MCF 10A (cell line): ENCODE results near the gene NR3C1. TPM values are rescaled to one million over a fixed set of nuclear protein-coding genes. Genes with fewer than 3 reads are reported as not detected.

Experiments
- BruUV-seq: library from RNA; stranded (reverse); fragments of 400-500 nt; replicated peaks from 2 replicates; lab custom pipeline; 2021; lab: Mats Ljungman, UMichigan
- CTCF ChIA-PET: fragments of 300-600 bp; sonication (Branson Sonifier 250); formaldehyde crosslinking; extraction: SDS; loops from one replicate; lab custom pipeline; 2021; ENCODE audit warnings: antibody characterized with exemption, inconsistent platforms; lab: Yijun Ruan, JAX
- POLR2A ChIA-PET: fragments of 300-600, 350-650 bp; sonication (Branson Sonifier 250); formaldehyde crosslinking; extraction: SDS; loops from one replicate; lab custom pipeline; 2020; ENCODE audit warnings: antibody characterized with exemption, inconsistent platforms; lab: Yijun Ruan, JAX
- DNase-seq: peaks from one replicate; pipeline ENCODE4 v3.0.0-alpha.2; 2018; ENCODE audit not compliant: unreplicated experiment
- H3K27ac Mint-ChIP-seq: one replicate; pipeline ENCODE4 v1.8.0; 2022; ENCODE audit warnings: mild to moderate bottlenecking, low read depth, mixed read lengths; ENCODE audit not compliant: unreplicated experiment
- H3K27me3 Mint-ChIP-seq: one replicate; pipeline ENCODE4 v1.8.0; 2022; ENCODE audit warnings: mixed read lengths; ENCODE audit not compliant: insufficient read depth, unreplicated experiment
- H3K36me3 Mint-ChIP-seq: one replicate; pipeline ENCODE4 v1.8.0; 2022; ENCODE audit warnings: mild to moderate bottlenecking, moderate library complexity, mixed read lengths; ENCODE audit not compliant: insufficient read depth, unreplicated experiment
- H3K4me1 Mint-ChIP-seq: one replicate; pipeline ENCODE4 v1.8.0; 2022; ENCODE audit warnings: mixed read lengths; ENCODE audit not compliant: insufficient read depth, unreplicated experiment
- H3K4me3 Mint-ChIP-seq: one replicate; pipeline ENCODE4 v1.8.0; 2022; ENCODE audit warnings: mild to moderate bottlenecking, moderate library complexity, mixed read lengths; ENCODE audit not compliant: unreplicated experiment
- H3K9me3 Mint-ChIP-seq: one replicate; pipeline ENCODE4 v1.8.0; 2022; ENCODE audit warnings: mixed read lengths; ENCODE audit not compliant: unreplicated experiment
- CTCF ChIP-seq: fragments of 200-600 bp; IDR thresholded peaks from one replicate; pipeline ENCODE4 v1.8.0; 2022; ENCODE audit warnings: antibody characterized with exemption, mild to moderate bottlenecking; ENCODE audit not compliant: unreplicated experiment
- intact Hi-C: fragments of 100-400 bp; cut with micrococcal nuclease; formaldehyde crosslinking; loops from 2 replicates; pipeline ENCODE4 v1.14.1; 2022
- total RNA-seq: library from RNA; stranded (reverse); gene quantifications from 2 replicates; pipeline ENCODE4 v1.2.3, GENCODE V29; 2022

Gene NR3C1
- total RNA-seq, 1 experiment from 2014 or later: 92.9 TPM

- no TSS peak for BruUV-seq
- peak overlapping the region; percentile 11 for H3K27ac Mint-ChIP-seq
- POLR2A ChIA-PET: interaction anchor here (0.5 to 3.6 kb wide), 12 partner anchors 9 to 809 kb away, joined by 3 to 19 read pairs (median 3); no protein-coding TSS in a partner anchor
Observed at GRCh38 chr5:143359869-143360268, 43.6 kb downstream of the NR3C1 start.

GRCh38 chr5:143356855-143357583, 46.5 kb downstream of the NR3C1 start:
- DNase-seq: no peak
- Mint-ChIP-seq H3K4me3 (no peak overlapping the region), H3K4me1 (peaks cover 49% of the 10 kb centered on the region), H3K36me3 (peaks cover 20% of the 10 kb centered on the region), H3K27me3 (no peaks in the 10 kb centered on the region), H3K27ac (peak overlapping the region; percentile 39), H3K9me3 (no peaks in the 10 kb centered on the region)
- intact Hi-C loops: no loop called here
- no peak for TF ChIP-seq CTCF
- ChIA-PET POLR2A (interaction anchor here (0.7 to 4.3 kb wide), 13 partner anchors 12 to 306 kb away, joined by 3 to 24 read pairs (median 4); no protein-coding TSS in a partner anchor), CTCF (interaction anchor here (0.6 kb wide), 1 partner anchor 609 kb away, joined by 3 read pairs; no protein-coding TSS in a partner anchor)
- BruUV-seq: no TSS peak

More at GRCh38 chr5:143359869-143360268, 43.6 kb downstream of the NR3C1 start:
- H3K27me3 Mint-ChIP-seq: no peaks in the 10 kb centered on the region
- CTCF ChIA-PET: interaction anchor here (0.6 to 1.7 kb wide), 3 partner anchors 9 to 154 kb away, joined by 3 to 4 read pairs (median 3); no protein-coding TSS in a partner anchor
- no peak for TF ChIP-seq CTCF
- peaks cover 15% of the 10 kb centered on the region for H3K9me3 Mint-ChIP-seq
- no peak overlapping the region for H3K4me3 Mint-ChIP-seq
- intact Hi-C loops: no loop called here
- DNase-seq: no peak
- H3K36me3 Mint-ChIP-seq: peaks cover 15% of the 10 kb centered on the region
- H3K4me1 Mint-ChIP-seq: peaks cover 31% of the 10 kb centered on the region

GRCh38 chr5:143355710-143356109, 47.8 kb downstream of the NR3C1 start:
- no peak for TF ChIP-seq CTCF
- BruUV-seq: no TSS peak
- CTCF ChIA-PET: interaction anchor here (0.7 to 1.1 kb wide), 2 partner anchors 11 to 45 kb away, joined by 3 to 4 read pairs; no protein-coding TSS in a partner anchor
- POLR2A ChIA-PET: interaction anchor here (0.6 to 4.3 kb wide), 19 partner anchors 11 to 1407 kb away, joined by 3 to 24 read pairs (median 6); partner anchors contain the start of genes KCTD16 and YIPF5
- Mint-ChIP-seq H3K36me3 (peaks cover 20% of the 10 kb centered on the region), H3K9me3 (no peaks in the 10 kb centered on the region), H3K4me1 (peaks cover 43% of the 10 kb centered on the region), H3K4me3 (no peak overlapping the region), H3K27ac (peak overlapping the region; percentile 44), H3K27me3 (no peaks in the 10 kb centered on the region)
- DNase-seq: peak; percentile 98
- intact Hi-C loops: loop anchor here (1.0 kb wide), 1 partner anchor 41 kb away; no protein-coding TSS in a partner anchor

GRCh38 chr5:143354025-143354424, 49.5 kb downstream of the NR3C1 start:
- DNase-seq: no peak
- ChIA-PET CTCF (interaction anchor here (0.5 to 1.1 kb wide), 6 partner anchors 10 to 444 kb away, joined by 3 to 7 read pairs (median 4); no protein-coding TSS in a partner anchor), POLR2A (interaction anchor here (0.7 to 4.3 kb wide), 13 partner anchors 9 to 351 kb away, joined by 3 to 19 read pairs (median 4); no protein-coding TSS in a partner anchor)
- H3K27ac Mint-ChIP-seq: no peak overlapping the region
- no peak for TF ChIP-seq CTCF
- intact Hi-C loops: no loop called here
- BruUV-seq: no TSS peak
- no peaks in the 10 kb centered on the region for H3K9me3 Mint-ChIP-seq
- H3K27me3 Mint-ChIP-seq: no peaks in the 10 kb centered on the region
- H3K36me3 Mint-ChIP-seq: peaks cover 20% of the 10 kb centered on the region
- H3K4me1 Mint-ChIP-seq: peaks cover 43% of the 10 kb centered on the region
- H3K4me3 Mint-ChIP-seq: no peak overlapping the region
